HG02938 (cell line): ENCODE data around the gene OSM.

ENCODE experiments used
- ATAC-seq: cut with Tn5 transposase; IDR thresholded peaks from one replicate; pipeline ENCODE4 v1.9.1; 2021; ENCODE audit warnings: mild to moderate bottlenecking, moderate library complexity; ENCODE audit not compliant: unreplicated experiment

Gene OSM

GRCh38 chr22:30212996-30213441 lies 53.6 kb downstream of the OSM start:
- no peak for ATAC-seq
